Measurements from ENCODE around the gene EDIL3. TPM values are rescaled to one million over a fixed set of nuclear protein-coding genes. Genes with fewer than 3 reads are reported as not detected.

EDIL3 gene
- total and polyA plus RNA-seq, 2 of the 8 experiments (the other 6 are each of a cell fraction or from before 2014, with no cell fraction given), result 14.7 to 47.2 TPM

- no peak for TF ChIP-seq PHF8 (conservative IDR thresholded peaks at IDR 0.05; ENCODE audit: low read depth, low read length)
These were observed 347.8 kb downstream of the EDIL3 start (continued) for GRCh38 chr5:84036842-84037241.

GRCh38 chr5:84032324-84032723, 352.4 kb downstream of the EDIL3 start:
- no peaks in the 10 kb centered on the region for H3K79me1 ChIP-seq (ENCODE audit: low read depth, low read length)
- H3K56ac ChIP-seq (replicated peaks; ENCODE audit: insufficient read length, low read depth, low read length), result no peak overlapping the region
- DNase-seq (ENCODE audit: low read depth in 1 of 2, low spot score in 2 of 2) (no peak), FAIRE-seq (no peak)
- H3K9ac ChIP-seq (replicated peaks in 1 of 4; ENCODE audit: extremely low read depth in 1 of 4, low read depth in 3 of 4, low read length in 3 of 4), result no peak overlapping the region
- no peak overlapping the region for H2BK5ac ChIP-seq (ENCODE audit: low read depth, low read length)
- H4K91ac ChIP-seq (replicated peaks; ENCODE audit: insufficient read length, low read length), result no peak overlapping the region
- H2AK5ac ChIP-seq (ENCODE audit: low read depth, low read length), result no peak overlapping the region
- H2AFZ ChIP-seq (ENCODE audit: low read length), result no peak overlapping the region
- no peaks in the 10 kb centered on the region for H4K20me1 ChIP-seq (replicated peaks in 1 of 2; ENCODE audit: control insufficient read depth in 1 of 2, insufficient read depth in 2 of 2, low read length in 2 of 2)
- no peak overlapping the region for H2BK12ac ChIP-seq (ENCODE audit: low read depth, low read length)
- TF ChIP-seq POLR2AphosphoS5 (IDR thresholded peaks at IDR 0.05; ENCODE audit: low read depth, low read length) (no peak), BACH1 (IDR thresholded peaks at IDR 0.05; ENCODE audit: low read length) (no peak)
- H3K27me3 ChIP-seq (replicated peaks in 1 of 4; ENCODE audit: control insufficient read depth in 3 of 4, extremely low read depth in 1 of 4, insufficient read depth in 3 of 4, low read length in 3 of 4), result no peaks in the 10 kb centered on the region
- no peak overlapping the region for H2BK120ac ChIP-seq (replicated peaks; ENCODE audit: low read depth, low read length)
- CTCF ChIA-PET (ENCODE audit: partially characterized antibody), result no interaction called here
- no peaks in the 10 kb centered on the region for H3K36me3 ChIP-seq (ENCODE audit: control insufficient read depth in 2 of 4, insufficient read depth in 4 of 4, low read length in 3 of 4)
- H4K5ac ChIP-seq (ENCODE audit: insufficient read length, low read depth, low read length), result no peak overlapping the region
- H3K9me3 ChIP-seq (ENCODE audit: insufficient read depth in 2 of 2, low read depth in 1 of 2, low read length in 1 of 2), result peaks cover 2 to 10% of the 10 kb centered on the region in 2 experiments; a peak in 1 of 4 replicates
- H2BK15ac ChIP-seq (ENCODE audit: low read length), result no peak overlapping the region
- POLR2A ChIA-PET (ENCODE audit: partially characterized antibody), result no interaction called here
- no peak overlapping the region for H3K27ac ChIP-seq (ENCODE audit: low read depth, low read length)
- no peak overlapping the region for H3K4me2 ChIP-seq (ENCODE audit: insufficient read depth in 1 of 2, low read depth in 2 of 2, low read length in 2 of 2)
- no peak overlapping the region for H3K23ac ChIP-seq (ENCODE audit: insufficient read length)
- no peak overlapping the region for H4K8ac ChIP-seq (ENCODE audit: extremely low read depth, insufficient read depth, low read length)
- H3K4ac ChIP-seq (replicated peaks; ENCODE audit: insufficient read length, low read depth, low read length), result no peak overlapping the region
- H3K23me2 ChIP-seq (ENCODE audit: low read depth, low read length), result no peaks in the 10 kb centered on the region; the same call in 1 of the 2 replicates
- no peak overlapping the region for H2BK20ac ChIP-seq (ENCODE audit: low read length)
- peaks cover 0 to 3% (median 1%) of the 10 kb centered on the region in 4 experiments; a peak in 2 of 7 replicates for H3K4me1 ChIP-seq (replicated peaks in 1 of 4; ENCODE audit: control insufficient read depth in 3 of 4, insufficient read depth in 4 of 4, low read length in 3 of 4)
- H3K79me2 ChIP-seq (ENCODE audit: control insufficient read depth in 1 of 2, insufficient read depth in 2 of 2, low read length in 2 of 2), result no peaks in the 10 kb centered on the region
- H3K14ac ChIP-seq (ENCODE audit: insufficient read length), result no peak overlapping the region
- H3K4me3 ChIP-seq (ENCODE audit: extremely low read depth in 1 of 4, insufficient read depth in 2 of 4, low read depth in 3 of 4, low read length in 4 of 4), result no peak overlapping the region
- no peak overlapping the region for H3K18ac ChIP-seq (ENCODE audit: extremely low read depth, low read length)

Measured in H1 (cell line).